C1 segment of cervical spinal cord (tissue), 14 donors: ENCODE data around the gene CEMIP2.
A peak's percentile ranks its signal among the peaks of the same experiment; 100 is the strongest.
"Not testable (repeated sequence)": the region's sequence is repeated elsewhere in the genome, so short reads cannot be mapped to it uniquely, and the experiment has no call there.

Experiments
- DNase-seq, 14 donors: peaks; one replicate each; lab custom pipeline; 2025; lab: John Stamatoyannopoulos, UW

CEMIP2 gene

GRCh38 chr9:71768388-71769174, at the start of gene CEMIP2:
Gene CEMIP2, minus strand, starts transcription at chr9:71768513. Its CDS starts 18,140 bp downstream, at chr9:71750373.
- DNase-seq: peak; percentile 46 to 91 (median 80)

- DNase-seq: no peak
These were observed 48.7 kb upstream of the CEMIP2 start for GRCh38 chr9:71816916-71817451.

GRCh38 chr9:71814815-71815214, 46.5 kb upstream of the CEMIP2 start:
- no peak for DNase-seq

GRCh38 chr9:71814226-71814625, 45.9 kb upstream of the CEMIP2 start:
- DNase-seq: no peak

GRCh38 chr9:71812385-71812784, 44.1 kb upstream of the CEMIP2 start:
- DNase-seq: peak in 11 of 14 donors; percentile 5 to 55 (median 43)

GRCh38 chr9:71808068-71808467, 39.8 kb upstream of the CEMIP2 start:
- no peak for DNase-seq

GRCh38 chr9:71806901-71807307, 38.6 kb upstream of the CEMIP2 start:
- DNase-seq: peak in 10 of 14 donors; percentile 4 to 36 (median 28)

GRCh38 chr9:71805096-71805495, 36.8 kb upstream of the CEMIP2 start:
- not testable (repeated sequence) for DNase-seq

GRCh38 chr9:71801826-71802225, 33.5 kb upstream of the CEMIP2 start:
- no peak for DNase-seq

- DNase-seq: no peak
These were observed 29.0 kb upstream of the CEMIP2 start for GRCh38 chr9:71797266-71797665.

GRCh38 chr9:71796100-71796767, 27.9 kb upstream of the CEMIP2 start:
- no peak for DNase-seq

- no peak for DNase-seq
These were observed 26.9 kb upstream of the CEMIP2 start for GRCh38 chr9:71795097-71795813.

GRCh38 chr9:71793386-71794105, 25.2 kb upstream of the CEMIP2 start:
- no peak for DNase-seq

- DNase-seq: no peak
These were observed 23.6 kb upstream of the CEMIP2 start for GRCh38 chr9:71791875-71792274.

- no peak for DNase-seq
These were observed 22.0 kb upstream of the CEMIP2 start for GRCh38 chr9:71790296-71790695.

GRCh38 chr9:71783120-71783523, 14.8 kb upstream of the CEMIP2 start:
- DNase-seq: peak in 1 of 14 donors; percentile 44

GRCh38 chr9:71781391-71781790, 13.1 kb upstream of the CEMIP2 start:
- DNase-seq: no peak

- no peak for DNase-seq
These were observed 12.6 kb upstream of the CEMIP2 start for GRCh38 chr9:71780953-71781352.

GRCh38 chr9:71778085-71778484, 9.8 kb upstream of the CEMIP2 start:
- no peak for DNase-seq

GRCh38 chr9:71774920-71775319, 6.6 kb upstream of the CEMIP2 start:
- no peak for DNase-seq

- no peak for DNase-seq
These were observed 4.4 kb upstream of the CEMIP2 start for GRCh38 chr9:71772726-71773125.
